Ascending aorta (tissue), 2 donors: ENCODE results near the gene SOX11. TPM values are rescaled to one million over a fixed set of nuclear protein-coding genes. Genes with fewer than 3 reads are reported as not detected.
"Not testable (repeated sequence)": the region's sequence is repeated elsewhere in the genome, so short reads cannot be mapped to it uniquely, and the experiment has no call there.

Experiments used
- DNase-seq, 2 donors: peaks; one replicate each; pipeline ENCODE4 v3.0.0-alpha.2; 2019; ENCODE audit warnings: low spot score in 2 of 2
- H3K27ac ChIP-seq, 2 donors: fragments of 200-600 bp; sonication (generic); one replicate each; pipeline ENCODE4 v1.5.1; 2016 to 2017; ENCODE audit warnings: mild to moderate bottlenecking in 1 of 2
- H3K27me3 ChIP-seq: fragments of 200-600 bp; sonication (generic); one replicate; pipeline ENCODE4 v1.5.1; 2017
- H3K36me3 ChIP-seq, 2 donors: fragments of 200-600 bp; sonication (generic); one replicate each; pipeline ENCODE4 v1.5.1; 2016
- H3K4me1 ChIP-seq, 2 donors: fragments of 200-600 bp; sonication (generic); one replicate each; pipeline ENCODE4 v1.5.1; 2016 to 2017; ENCODE audit warnings: mild to moderate bottlenecking in 1 of 2
- H3K4me3 ChIP-seq, 2 donors: fragments of 200-600 bp; sonication (generic); one replicate each; pipeline ENCODE4 v1.5.1; 2016 to 2017; ENCODE audit warnings: mild to moderate bottlenecking in 1 of 2
- H3K9me3 ChIP-seq, 2 donors: fragments of 200-600 bp; sonication (generic); one replicate each; pipeline ENCODE4 v1.5.1; 2016
- CTCF ChIP-seq, 3 experiments: fragments of 200-600 bp in 2 of 3; fragments of 450-650 bp in 1 of 3; sonication (generic) in 2 of 3; IDR thresholded peaks; one replicate each; pipeline ENCODE4 v1.5.1; 2016 to 2019; ENCODE audit warnings: antibody characterized with exemption in 3 of 3, mild to moderate bottlenecking in 1 of 3, moderate library complexity in 1 of 3
- intact Hi-C: fragments of 100-400 bp; cut with DNase I; formaldehyde crosslinking; loops from one replicate; pipeline ENCODE4 v1.15.1; 2023
- total RNA-seq: library from RNA; depleted of rRNA; stranded (reverse); fragments of >200 nt; gene quantifications from one replicate; pipeline ENCODE4 v1.1.0, GENCODE V29; 2016

The SOX11 gene
- total RNA-seq, 1 donor from 2014 or later = not detected

DNA sequence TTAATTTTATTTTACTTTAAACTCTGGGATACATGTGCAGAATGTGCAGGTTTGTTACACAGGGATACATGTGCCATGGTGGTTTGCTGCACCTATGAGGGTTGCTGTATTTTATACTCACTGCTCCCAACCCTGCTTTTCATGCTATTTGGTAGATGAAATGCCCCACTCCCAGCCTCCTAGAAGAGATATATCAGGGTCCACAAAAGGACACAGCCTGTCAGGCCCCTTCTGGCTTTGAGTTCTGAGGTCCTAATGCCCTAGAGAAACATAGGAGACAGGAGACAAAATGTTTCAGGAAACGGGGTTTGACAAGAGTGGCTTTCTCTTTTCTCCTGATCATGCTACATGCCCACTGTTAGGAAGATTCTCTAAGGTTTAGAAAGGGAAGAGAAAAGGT is 27.1 kb upstream of the SOX11 start:
- intact Hi-C loops = no loop called here
- Histone ChIP-seq H3K27ac (no peak overlapping the region), H3K27me3 (no peaks in the 10 kb centered on the region), H3K4me1 (no peaks in the 10 kb centered on the region), H3K4me3 (no peak overlapping the region), H3K9me3 (no peaks in the 10 kb centered on the region), H3K36me3 (no peaks in the 10 kb centered on the region)
- no peak for TF ChIP-seq CTCF (IDR thresholded peaks at IDR 0.05)
- DNase-seq = no peak

DNA sequence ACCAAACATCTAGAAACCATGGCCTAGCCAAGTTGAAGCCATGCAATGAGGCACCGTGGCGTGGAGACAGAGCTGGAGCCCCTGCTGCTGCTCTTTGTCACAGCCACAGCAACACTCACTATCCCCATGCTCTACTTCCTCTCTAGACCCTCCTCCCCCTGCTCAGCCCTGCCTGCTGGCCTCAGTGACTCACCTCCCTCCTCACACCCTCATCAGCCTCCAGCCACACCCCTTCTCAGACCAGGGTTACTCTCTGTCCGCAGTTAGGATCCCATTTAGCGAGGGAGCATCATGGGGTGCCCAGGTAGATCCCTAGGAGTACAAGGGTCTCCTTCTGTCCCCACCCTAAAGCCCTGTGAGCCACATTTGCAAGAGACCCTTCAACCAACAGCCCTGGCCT is 25.4 kb upstream of the SOX11 start:
- no peak overlapping the region for H3K4me3 ChIP-seq
- no peaks in the 10 kb centered on the region for H3K9me3 ChIP-seq
- H3K36me3 ChIP-seq = no peaks in the 10 kb centered on the region
- no peaks in the 10 kb centered on the region for H3K27me3 ChIP-seq
- no peak for DNase-seq
- no peaks in the 10 kb centered on the region for H3K4me1 ChIP-seq
- intact Hi-C loops = no loop called here
- TF ChIP-seq CTCF (IDR thresholded peaks at IDR 0.05) = no peak
- no peak overlapping the region for H3K27ac ChIP-seq

GRCh38 chr2:5667655-5668054 is 24.5 kb upstream of the SOX11 start:
- H3K27ac ChIP-seq, H3K4me3 ChIP-seq, DNase-seq, intact Hi-C loops, H3K27me3 ChIP-seq, H3K36me3 ChIP-seq, H3K9me3 ChIP-seq, H3K4me1 ChIP-seq: not testable (repeated sequence)

DNA sequence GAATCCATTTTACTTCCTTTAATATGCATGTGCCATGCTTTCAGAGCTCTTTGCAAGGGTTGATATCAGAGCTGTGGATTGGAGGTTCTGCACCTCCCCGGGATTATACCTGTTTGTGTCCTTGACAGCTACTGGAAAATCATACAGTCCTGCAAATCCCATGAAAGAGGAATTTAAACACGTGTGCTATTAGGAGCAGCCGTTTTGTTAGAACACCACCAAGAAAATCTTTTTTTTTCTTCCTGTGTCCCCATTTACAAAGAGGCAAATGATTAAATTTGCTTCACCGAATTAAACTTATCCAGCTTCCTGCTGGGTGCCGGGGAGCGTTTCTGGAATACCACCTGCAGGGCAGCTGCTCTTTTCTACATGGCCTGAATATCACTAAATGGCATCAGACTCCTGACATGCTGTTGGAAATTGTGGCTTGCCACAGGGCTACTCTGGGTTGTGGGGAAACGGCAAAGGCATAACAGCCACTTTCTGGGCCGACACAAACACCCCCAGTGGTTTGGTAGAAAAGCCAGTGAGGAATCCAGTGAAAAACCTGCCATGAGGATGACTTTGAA is 23.4 kb upstream of the SOX11 start:
- TF ChIP-seq CTCF (IDR thresholded peaks at IDR 0.05) = no peak
- Histone ChIP-seq H3K27ac (no peak overlapping the region), H3K4me3 (no peak overlapping the region), H3K4me1 (no peaks in the 10 kb centered on the region), H3K9me3 (no peaks in the 10 kb centered on the region), H3K36me3 (no peaks in the 10 kb centered on the region), H3K27me3 (no peaks in the 10 kb centered on the region)
- DNase-seq = no peak
- intact Hi-C loops = no loop called here

DNA sequence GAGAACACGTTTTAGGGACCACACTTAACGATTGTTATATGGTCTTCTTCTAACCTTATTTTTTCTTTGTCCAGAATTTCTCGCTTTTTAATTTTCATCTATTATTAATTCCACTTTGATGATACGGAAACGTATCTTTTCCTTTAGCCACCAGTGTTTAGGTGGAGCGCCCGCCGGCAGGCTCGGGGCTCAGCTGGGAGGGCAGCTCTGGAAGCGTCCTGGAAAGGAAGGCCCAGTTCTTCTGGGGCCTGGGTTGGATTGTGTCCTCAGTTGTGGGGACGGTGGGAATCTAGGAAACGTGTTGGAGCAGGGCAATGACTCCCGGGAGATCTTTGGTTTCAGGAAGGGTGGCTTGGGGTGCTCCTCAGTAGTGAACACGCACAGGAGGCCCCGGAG is 19.4 kb upstream of the SOX11 start:
- no peaks in the 10 kb centered on the region for H3K9me3 ChIP-seq
- no peak for TF ChIP-seq CTCF (IDR thresholded peaks at IDR 0.05)

GRCh38 chr2:5673145-5674025 is 18.8 kb upstream of the SOX11 start:
- no peak overlapping the region for H3K4me3 ChIP-seq
- H3K4me1 ChIP-seq = no peaks in the 10 kb centered on the region
- H3K27me3 ChIP-seq = no peaks in the 10 kb centered on the region
- no peaks in the 10 kb centered on the region for H3K9me3 ChIP-seq
- no peak overlapping the region for H3K27ac ChIP-seq
- no peaks in the 10 kb centered on the region for H3K36me3 ChIP-seq
- no peak for TF ChIP-seq CTCF (IDR thresholded peaks at IDR 0.05)
- intact Hi-C loops = no loop called here
- no peak for DNase-seq

More for the DNA sequence above, 19.4 kb upstream of the SOX11 start:
- DNase-seq = no peak
- no peaks in the 10 kb centered on the region for H3K36me3 ChIP-seq
- no peak overlapping the region for H3K4me3 ChIP-seq
- intact Hi-C loops = no loop called here
- H3K4me1 ChIP-seq = no peaks in the 10 kb centered on the region
- H3K27ac ChIP-seq = no peak overlapping the region
- no peaks in the 10 kb centered on the region for H3K27me3 ChIP-seq
